SKM-1 (cell line): ENCODE results near the gene CFL1.

Source experiments
- DNase-seq: peaks from one replicate; lab custom pipeline; 2025; ENCODE audit not compliant: unreplicated experiment; lab: John Stamatoyannopoulos, UW

The CFL1 gene

GRCh38 chr11:65809496-65809895 is 48.5 kb downstream of the CFL1 start:
- DNase-seq: no peak

GRCh38 chr11:65808744-65809341 is 49.1 kb downstream of the CFL1 start:
- no peak for DNase-seq

GRCh38 chr11:65806979-65807378 is 51.0 kb downstream of the CFL1 start:
- DNase-seq: no peak
